SK-N-MC (cell line): ENCODE data around the gene IER2.
"Not testable (repeated sequence)": the region's sequence is repeated elsewhere in the genome, so short reads cannot be mapped to it uniquely, and the experiment has no call there.

Source experiments
- DNase-seq: peaks from one replicate; pipeline ENCODE4 v3.0.0-alpha.2; 2011; ENCODE audit warnings: low read depth, low spot score
- H3K27ac ChIP-seq: fragments of 200-600 bp; sonication (generic); 2 replicates; pipeline ENCODE4 v1.5.1; 2016; ENCODE audit warnings: mixed run types
- H3K36me3 ChIP-seq: fragments of 200-600 bp; sonication (generic); 2 replicates; pipeline ENCODE4 v1.6.1; 2017; ENCODE audit warnings: antibody characterized with exemption, low read length, mixed read lengths; ENCODE audit not compliant: insufficient read depth
- H3K4me3 ChIP-seq: fragments of 200-600 bp; sonication (generic); 2 replicates; pipeline ENCODE4 v1.5.1; 2016
- H3K9ac ChIP-seq: fragments of 200-600 bp; sonication (generic); 2 replicates; pipeline ENCODE4 v1.8.0; 2017; ENCODE audit warnings: mixed run types, mixed read lengths; ENCODE audit not compliant: insufficient read length
- H3K9me3 ChIP-seq: fragments of 200-600 bp; sonication (generic); 2 replicates; pipeline ENCODE4 v1.6.1; 2017; ENCODE audit warnings: low read depth, mild to moderate bottlenecking, antibody characterized with exemption, low read length, moderate library complexity, mixed read lengths
- EZH2 ChIP-seq: fragments of 200-600 bp; sonication (generic); IDR thresholded peaks from one replicate; pipeline ENCODE4 v1.6.1; 2017; ENCODE audit warnings: antibody characterized with exemption
- FOXP2 ChIP-seq: optimal IDR thresholded peaks from 2 replicates; pipeline ENCODE3; 2011; ENCODE audit warnings: mild to moderate bottlenecking, moderate library complexity; ENCODE audit not compliant: insufficient read depth; ENCODE audit errors: extremely low read length, control extremely low read depth
- POLR2AphosphoS5 ChIP-seq: IDR thresholded peaks from 2 replicates; pipeline ENCODE4 v1.6.1; 2012; ENCODE audit warnings: mild to moderate bottlenecking, low read depth, low read length, borderline replicate concordance

Gene IER2

DNA sequence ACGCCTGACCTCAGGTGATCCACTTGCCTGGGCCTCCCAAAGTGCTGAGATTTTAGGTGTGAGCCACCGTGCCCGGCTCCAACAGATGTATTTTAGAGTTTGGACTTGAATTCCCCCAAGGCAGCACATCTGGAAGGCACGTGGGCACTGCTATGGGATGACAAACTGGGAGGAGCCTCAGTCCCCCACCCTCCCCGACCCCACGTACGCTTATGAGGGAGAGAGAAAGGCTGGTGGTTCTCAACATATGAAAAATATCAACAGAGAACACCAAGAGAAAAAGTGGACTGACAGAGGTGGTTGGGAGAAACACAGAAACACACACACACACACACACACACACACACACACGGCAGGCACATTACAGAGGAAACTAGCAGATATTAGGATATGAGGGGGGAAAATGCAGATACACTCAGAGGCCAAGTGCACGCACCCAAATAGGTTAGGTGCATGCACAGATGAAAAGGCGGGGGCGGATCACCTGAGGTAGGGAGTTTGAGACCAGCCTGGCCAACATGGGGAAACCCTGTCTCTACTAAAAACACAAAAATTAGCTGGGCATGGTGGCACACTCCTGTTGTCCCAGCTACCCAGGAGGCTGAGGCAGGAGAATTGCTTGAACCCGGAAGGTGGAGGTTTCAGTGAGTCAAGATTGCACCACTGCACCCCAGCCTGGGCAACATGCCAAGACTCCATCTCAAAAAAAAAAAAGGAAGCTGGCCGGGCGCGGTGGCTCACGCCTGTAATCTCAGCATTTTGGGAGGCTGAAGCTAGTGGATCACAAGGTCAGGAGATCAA, 3.2 kb upstream of the IER2 start:
- H3K9ac ChIP-seq = no peak overlapping the region
- no peak overlapping the region for H3K4me3 ChIP-seq
- DNase-seq = no peak

DNA sequence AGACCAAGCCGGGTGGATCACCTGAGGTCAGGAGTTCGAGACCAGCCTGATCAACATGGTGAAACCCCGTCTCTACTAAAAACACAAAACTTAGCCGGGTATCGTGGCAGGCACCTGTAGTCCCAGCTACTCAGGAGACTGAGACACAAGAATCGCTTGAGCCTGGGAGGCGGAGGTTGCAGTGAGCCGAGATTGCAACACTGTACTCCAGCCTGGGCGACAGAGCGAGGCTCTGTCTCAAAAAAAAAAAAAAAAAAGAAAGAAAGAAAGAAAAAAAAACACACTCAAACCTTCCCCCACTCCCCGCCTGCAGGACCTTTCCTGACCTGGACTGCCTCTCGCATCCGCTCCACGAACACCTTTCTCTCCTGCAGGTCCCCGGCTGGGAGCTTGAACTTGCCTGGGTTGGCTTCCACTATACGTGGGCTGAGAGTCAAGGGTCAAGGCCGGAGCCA, 1.0 kb upstream of the IER2 start:
- not testable (repeated sequence) for H3K9me3 ChIP-seq, H3K27ac ChIP-seq, H3K36me3 ChIP-seq, DNase-seq
- peak overlapping the region; percentile 91 for H3K4me3 ChIP-seq
- peak overlapping the region; percentile 98 for H3K9ac ChIP-seq

More for the DNA sequence above, 3.2 kb upstream of the IER2 start:
- peak overlapping the region; percentile 64; the same call in 1 of the 2 replicates for H3K27ac ChIP-seq
- TF ChIP-seq FOXP2 (no peak), POLR2AphosphoS5 (no peak), EZH2 (no peak)
- H3K9me3 ChIP-seq = no peaks in the 10 kb centered on the region
- H3K36me3 ChIP-seq = peaks cover 8% of the 10 kb centered on the region; the same call in 1 of the 2 replicates

DNA sequence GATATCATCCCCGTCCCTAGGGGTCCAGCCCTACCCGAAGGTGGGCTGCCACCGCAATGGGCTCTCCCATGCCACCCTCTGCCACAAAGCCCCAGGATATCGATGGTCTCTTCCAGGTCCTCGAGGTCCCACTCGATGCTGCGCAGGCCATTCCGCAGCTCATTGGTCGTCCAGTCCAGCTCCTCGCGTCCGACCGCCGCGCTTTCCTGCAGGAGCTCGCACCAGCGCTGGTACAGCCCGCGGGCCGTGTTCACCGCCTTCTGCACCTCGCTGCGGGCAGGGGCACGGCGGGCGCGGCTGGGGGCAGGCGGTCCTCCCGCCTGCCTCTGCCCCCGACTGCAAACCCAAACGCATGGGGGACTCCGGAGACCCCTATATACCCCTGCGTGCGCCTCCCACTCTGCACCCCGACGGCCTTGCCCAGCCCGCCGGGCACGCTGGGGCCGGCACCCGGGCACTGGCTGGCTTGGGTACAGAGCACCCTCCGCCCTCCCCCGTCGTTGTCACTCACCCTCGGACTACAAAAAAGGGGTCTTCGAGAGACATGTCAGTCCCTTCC, 504 bp upstream of the IER2 start:
- Histone ChIP-seq H3K9ac (peak overlapping the region; percentile 98), H3K9me3 (no peaks in the 10 kb centered on the region), H3K36me3 (no peaks in the 10 kb centered on the region; the same call in 1 of the 2 replicates), H3K4me3 (peak overlapping the region; percentile 91), H3K27ac (no peak overlapping the region)
- no peak for TF ChIP-seq EZH2
- TF ChIP-seq FOXP2 = no peak
- no peak for TF ChIP-seq POLR2AphosphoS5
- DNase-seq = no peak

DNA sequence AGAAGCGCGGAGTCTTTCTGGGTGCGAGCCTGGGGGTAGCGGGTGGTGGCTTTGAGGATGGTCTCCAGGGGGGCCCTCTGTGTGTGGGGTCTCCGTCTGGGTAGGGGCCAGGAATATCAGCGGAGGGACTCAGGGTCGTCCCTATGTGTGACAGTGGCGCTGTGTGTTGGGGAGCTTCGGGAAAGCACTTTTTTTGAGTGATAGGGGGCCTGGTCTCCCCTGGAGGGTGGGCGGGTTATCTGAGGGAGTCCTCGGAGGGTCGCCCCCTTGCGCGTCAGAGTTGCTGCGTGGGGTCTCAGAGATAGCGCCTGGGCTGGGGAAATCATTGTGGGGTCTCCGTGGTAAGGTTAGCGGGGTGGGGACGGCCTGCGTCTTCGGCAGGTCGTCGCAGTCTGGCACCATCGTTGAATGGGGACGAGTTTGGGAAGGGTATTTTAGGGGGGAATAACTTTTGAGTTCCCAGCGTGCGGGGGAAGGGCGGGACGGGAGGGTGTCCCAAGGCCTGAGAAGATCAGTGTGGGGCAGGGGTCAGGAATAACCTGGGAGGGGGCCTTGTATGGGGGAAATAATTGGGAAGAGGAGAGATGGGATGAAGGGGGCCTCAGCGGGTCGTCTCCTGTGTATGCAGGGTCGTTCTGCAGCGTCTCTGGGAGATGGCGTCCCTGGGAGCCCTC, 857 bp downstream of the IER2 start:
- TF ChIP-seq FOXP2 (no peak), POLR2AphosphoS5 (no peak), EZH2 (no peak)
- Histone ChIP-seq H3K9me3 (no peaks in the 10 kb centered on the region), H3K9ac (peak overlapping the region; percentile 98), H3K36me3 (no peaks in the 10 kb centered on the region), H3K27ac (peak overlapping the region; percentile 97), H3K4me3 (peak overlapping the region; percentile 91)
- DNase-seq = no peak

DNA sequence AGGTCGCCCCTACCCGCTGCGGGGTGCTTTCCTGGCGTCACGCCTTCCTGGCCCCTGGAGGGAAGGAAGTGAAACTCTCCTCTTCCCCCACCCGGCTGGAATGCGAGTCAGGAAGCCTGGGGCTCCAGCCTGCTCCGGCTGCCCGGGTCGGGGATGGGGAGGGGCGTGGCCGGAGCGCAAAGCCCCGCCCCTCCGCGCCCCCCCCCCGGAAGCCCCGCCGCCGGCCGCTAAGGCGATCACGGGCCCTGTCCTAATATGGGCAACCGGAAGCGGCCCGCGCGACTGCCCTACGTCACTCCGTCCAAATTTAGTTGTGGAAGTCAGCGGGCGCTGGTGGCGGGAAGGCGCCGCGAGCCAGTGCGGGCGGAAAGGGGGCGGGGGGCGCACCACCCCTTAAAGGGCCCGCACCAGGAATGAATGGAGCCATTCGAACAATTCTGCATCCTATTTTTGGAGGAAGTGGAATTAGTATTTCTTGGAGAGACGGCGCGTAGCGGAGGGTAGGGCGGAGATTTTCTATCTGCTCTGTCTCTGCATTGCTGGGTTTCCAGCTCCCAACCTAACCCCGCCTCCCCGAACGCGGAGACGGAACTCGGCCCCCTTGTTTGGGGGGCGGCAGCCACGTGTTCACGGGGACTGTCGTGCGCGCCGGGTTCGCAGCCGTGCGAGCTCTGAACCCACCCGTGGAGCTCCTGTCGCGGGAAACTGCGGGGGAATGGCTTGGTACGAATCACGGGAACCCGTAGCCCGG, 1.6 kb downstream of the IER2 start:
- H3K9me3 ChIP-seq = no peaks in the 10 kb centered on the region
- H3K36me3 ChIP-seq = no peaks in the 10 kb centered on the region
- peak overlapping the region; percentile 97 for H3K27ac ChIP-seq
- peak overlapping the region; percentile 91 for H3K4me3 ChIP-seq
- TF ChIP-seq EZH2 = no peak
- peak; percentile 88 for TF ChIP-seq POLR2AphosphoS5
- no peak for TF ChIP-seq FOXP2
- H3K9ac ChIP-seq = peak overlapping the region; percentile 98
- DNase-seq = peak; percentile 90

DNA sequence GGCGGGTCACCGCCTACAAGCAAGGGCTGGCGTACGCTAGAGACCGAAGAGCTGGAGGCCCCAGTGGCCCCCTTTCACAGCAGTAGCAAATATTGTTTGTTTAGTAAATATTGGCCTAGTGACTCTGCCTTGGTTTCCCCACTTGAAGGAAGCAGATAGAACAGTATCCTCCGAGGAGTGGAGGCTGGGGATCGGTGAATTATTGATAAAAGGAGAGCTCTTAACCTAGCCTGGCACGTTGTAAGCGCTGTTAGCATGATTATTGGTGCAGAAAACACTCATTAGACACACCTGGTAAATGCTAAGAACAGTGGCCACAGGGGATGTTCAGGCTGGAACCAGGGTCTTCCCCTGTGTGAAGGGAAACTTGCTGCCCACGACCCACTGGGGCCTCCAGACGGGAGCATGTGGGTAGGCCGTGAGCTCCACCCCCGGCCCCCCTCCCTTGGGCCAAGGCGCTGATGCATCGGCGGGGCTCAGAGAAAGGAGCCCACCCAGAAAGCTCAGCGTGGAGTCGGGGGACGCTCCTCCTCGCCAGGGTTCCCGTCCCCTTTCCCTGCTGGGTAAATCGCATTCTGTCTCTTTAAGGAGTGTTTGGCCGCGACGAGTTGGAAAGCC, 2.3 kb downstream of the IER2 start:
- H3K36me3 ChIP-seq = no peaks in the 10 kb centered on the region
- no peak for DNase-seq
- peak overlapping the region; percentile 81 for H3K4me3 ChIP-seq
- no peak for TF ChIP-seq FOXP2
- no peaks in the 10 kb centered on the region for H3K9me3 ChIP-seq
- H3K27ac ChIP-seq = peak overlapping the region; percentile 97
- H3K9ac ChIP-seq = peak overlapping the region; percentile 87

DNA sequence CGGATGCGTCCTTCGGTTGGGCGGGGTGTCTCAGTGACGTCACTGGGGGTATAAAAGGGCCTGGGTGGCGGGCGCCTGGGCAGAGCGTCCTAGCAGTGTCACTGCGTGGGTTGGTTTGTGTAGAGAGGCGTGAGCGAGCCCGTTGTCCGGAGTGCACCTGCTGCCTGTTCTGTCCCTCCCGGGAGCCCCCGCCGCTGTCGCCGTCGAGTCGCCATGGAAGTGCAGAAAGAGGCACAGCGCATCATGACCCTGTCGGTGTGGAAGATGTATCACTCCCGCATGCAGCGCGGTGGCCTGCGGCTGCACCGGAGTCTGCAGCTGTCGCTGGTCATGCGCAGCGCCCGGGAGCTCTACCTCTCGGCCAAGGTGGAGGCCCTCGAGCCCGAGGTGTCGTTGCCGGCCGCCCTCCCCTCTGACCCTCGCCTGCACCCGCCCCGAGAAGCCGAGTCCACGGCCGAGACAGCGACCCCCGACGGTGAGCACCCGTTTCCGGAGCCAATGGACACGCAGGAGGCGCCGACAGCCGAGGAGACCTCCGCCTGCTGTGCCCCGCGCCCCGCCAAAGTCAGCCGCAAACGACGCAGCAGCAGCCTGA, 2.9 kb downstream of the IER2 start:
- Histone ChIP-seq H3K9me3 (no peaks in the 10 kb centered on the region), H3K27ac (peak overlapping the region; percentile 97), H3K4me3 (peak overlapping the region; percentile 81), H3K9ac (peak overlapping the region; percentile 87), H3K36me3 (no peaks in the 10 kb centered on the region)
- peak; percentile 86 for DNase-seq
- TF ChIP-seq POLR2AphosphoS5 = peak; percentile 100
- no peak for TF ChIP-seq EZH2
- peak; percentile 10 for TF ChIP-seq FOXP2
